AG08396 (cell line): ENCODE data around the gene COBLL1.

ENCODE experiments used
- DNase-seq: peaks from one replicate; pipeline ENCODE4 v3.0.0; 2012; ENCODE audit warnings: low spot score, mixed read lengths

Gene COBLL1

DNA sequence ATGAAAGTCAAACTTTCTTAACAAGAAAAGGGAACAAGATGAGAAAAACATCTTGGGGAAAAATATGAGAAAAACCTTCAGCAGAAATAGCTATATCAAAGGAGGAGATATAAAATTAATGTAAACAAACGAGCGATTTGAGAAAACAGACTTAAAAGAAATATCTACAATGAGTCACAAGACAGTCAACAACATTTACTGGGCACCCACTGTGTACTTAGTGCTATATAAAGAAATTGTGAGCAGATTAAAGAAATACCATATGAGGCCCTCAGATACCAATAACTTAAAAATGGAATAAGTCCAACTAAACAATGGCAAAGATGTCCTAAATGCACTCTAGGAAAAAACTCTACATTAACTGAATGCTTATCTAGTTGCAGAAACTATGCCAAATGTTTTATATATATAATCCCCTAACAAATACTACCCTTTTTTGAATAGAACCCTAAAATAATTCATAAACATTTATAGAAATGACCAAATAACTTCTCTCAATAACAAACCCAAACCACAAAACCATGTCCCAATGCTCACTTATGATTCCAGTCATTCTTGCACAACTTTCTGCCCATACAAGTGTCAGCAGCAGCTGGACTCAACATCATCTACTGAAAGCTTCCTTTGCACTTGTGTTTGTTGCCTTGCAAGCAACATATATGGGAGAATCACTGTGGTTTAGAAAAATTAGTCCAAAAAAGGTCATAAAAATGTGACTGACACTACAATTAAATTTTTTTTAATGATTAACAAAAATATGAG lies 83.5 kb downstream of the COBLL1 start:
- DNase-seq: no peak

DNA sequence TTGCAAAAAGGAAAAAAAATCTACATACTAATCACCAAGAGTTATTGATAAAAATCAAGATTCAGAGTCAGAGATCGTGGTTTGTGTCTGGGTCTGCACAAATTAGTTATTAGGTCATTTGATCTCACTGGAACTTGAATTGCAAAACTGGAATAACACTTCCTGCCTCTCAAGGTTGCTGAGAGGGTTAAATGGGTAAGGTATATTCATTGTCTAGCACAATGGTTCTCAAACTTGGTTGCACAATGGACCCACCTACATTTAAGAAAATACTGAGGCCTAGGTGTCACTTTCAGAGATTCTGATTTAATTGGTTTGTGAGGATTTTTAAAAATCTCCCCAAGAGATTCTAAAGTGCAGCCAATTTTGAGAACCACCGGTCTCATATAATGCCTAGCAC lies 84.8 kb downstream of the COBLL1 start:
- no peak for DNase-seq

DNA sequence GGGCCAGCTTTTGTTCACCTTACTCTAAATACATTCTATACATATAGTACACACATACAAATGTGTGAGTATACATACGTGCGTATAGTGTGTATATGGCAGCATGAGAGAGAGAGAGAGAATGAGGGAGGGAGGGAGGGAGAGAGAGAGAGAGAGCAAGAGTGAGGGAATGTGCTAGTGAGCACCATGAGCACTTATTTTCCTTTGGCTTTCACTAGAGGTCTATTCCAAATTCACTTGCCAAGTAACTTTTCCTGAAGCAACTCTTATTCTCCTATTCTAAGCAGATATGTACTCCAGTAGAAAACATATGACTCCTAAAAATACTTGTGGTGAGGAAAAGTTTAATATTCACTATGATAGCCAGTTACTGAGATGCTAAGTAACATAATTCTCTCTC lies 85.7 kb downstream of the COBLL1 start:
- DNase-seq: no peak

DNA sequence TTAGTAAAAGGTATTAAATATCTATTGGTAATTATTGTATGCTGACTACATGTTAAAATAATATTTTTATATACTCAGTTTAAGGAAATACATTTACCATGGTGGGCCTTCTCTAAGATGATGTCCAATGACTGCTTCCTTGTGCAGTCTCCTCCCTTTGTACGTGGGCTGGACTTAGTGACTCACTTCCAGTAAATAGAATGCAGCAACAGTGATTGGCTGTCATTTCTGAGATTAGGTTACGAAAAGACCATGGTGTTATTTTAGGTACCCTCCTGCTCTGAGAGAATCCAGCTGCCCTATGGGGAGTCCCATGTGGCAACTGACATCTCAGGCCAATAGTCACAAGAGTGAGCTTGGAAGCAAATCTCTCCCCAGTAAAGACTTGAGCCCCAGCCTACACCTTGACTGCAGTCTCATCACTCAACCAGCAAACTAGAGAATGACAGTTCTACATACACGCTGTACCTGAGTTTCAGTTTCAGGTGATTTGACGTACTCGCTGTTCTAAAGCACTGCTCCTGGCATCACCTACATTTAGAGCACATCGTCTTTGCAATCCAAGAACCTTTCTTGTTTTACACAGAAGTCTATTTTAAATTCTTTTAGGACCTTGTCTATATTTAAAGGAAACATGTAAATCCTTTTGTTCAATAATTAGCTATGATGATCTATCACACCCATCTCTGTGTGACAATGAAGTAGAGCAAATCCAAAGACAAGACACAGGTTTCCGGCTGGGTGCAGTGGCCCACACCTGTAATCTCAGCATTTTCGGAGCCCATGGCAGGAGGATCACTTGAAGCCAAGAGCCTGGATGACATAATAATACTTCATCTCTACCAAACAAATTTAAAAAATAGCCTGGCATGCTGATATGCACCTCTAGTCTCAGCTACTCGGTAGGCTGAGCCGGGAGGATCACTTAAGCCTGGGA lies 87.2 kb downstream of the COBLL1 start:
- no peak for DNase-seq

DNA sequence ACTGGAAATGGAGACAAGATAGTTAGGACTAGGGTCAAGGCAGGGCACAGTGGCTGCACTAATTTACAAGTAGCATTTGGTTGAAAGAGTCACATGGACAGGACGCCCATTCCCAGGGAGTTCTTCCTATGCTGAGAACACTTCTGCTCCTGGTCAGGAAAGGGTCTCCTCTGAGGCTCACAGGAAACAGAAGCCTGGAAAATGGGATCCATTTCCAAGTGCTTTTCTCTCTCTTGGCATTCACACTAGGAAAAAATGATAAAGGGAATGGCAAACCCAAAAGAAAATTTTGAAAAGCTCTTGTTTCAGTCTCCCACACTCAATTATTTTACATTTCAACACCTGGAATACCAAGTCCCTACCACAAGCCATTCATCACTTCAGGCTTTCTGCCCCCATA lies 88.7 kb downstream of the COBLL1 start:
- no peak for DNase-seq

DNA sequence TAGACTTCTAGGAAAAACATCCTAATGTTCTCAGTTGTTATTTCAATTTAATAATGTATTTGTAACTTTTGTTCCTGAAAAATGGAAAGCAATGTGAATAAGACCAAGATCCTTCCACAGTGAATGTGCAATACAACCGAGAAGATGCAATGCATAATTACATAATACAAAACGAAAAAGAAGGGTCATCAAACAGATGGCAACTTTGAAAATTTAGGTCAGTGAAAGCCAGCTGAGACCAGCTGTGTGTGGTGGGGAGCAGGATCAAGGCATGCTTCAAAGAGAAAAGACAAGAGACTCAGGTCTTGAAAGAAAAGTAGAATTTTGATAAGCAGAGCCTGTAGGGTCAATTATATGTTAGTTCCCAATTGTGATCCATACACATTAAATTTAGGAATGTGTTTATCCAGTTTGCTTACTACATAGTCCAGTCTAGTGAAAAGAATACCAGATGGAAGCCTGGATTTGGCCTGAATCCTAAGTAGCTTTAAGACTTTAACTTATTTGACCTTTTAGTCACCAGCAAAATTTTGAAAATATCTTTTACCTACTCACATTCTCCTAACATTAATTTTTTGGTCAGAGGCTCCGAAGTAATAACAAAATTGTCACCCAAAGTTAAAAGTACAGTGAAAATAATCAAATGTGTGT lies 93.7 kb downstream of the COBLL1 start:
- DNase-seq: no peak

DNA sequence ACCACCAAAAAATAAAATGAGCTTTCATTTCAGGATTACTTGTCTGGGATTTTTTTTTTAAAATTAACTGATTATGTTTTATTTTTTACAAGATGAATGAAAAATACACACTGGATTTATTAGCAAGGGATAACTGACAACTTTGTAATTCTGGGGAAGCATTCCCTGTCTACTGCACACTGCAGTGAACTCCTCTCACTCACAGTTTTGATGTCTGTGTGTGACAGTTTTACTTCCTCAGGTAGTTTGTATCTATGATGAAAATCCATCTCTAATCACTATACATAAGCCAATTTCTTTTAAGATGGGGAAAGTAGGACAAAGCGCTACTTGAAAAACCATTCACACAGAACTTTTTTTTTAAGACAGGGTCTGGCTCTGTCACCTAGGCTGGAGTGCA lies 94.5 kb downstream of the COBLL1 start:
- no peak for DNase-seq

DNA sequence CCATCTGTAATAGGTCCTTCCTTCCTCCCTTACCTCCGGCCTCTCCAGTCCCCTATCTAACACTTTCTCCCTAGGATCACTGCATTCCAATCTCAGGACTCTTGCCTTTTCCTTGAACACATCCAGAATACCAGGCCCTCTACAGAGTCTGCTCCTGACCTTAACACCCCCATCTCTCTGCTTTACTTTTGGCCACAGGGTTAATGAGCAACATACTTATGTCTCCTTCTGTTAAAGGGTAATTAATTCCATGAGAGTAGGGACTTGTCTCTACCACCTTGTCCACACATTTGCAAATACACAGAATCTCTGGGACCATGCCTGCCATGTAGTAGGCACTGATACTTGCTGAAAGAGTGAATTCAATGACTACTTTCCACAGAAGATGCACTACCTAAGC lies 94.9 kb downstream of the COBLL1 start:
- DNase-seq: no peak

DNA sequence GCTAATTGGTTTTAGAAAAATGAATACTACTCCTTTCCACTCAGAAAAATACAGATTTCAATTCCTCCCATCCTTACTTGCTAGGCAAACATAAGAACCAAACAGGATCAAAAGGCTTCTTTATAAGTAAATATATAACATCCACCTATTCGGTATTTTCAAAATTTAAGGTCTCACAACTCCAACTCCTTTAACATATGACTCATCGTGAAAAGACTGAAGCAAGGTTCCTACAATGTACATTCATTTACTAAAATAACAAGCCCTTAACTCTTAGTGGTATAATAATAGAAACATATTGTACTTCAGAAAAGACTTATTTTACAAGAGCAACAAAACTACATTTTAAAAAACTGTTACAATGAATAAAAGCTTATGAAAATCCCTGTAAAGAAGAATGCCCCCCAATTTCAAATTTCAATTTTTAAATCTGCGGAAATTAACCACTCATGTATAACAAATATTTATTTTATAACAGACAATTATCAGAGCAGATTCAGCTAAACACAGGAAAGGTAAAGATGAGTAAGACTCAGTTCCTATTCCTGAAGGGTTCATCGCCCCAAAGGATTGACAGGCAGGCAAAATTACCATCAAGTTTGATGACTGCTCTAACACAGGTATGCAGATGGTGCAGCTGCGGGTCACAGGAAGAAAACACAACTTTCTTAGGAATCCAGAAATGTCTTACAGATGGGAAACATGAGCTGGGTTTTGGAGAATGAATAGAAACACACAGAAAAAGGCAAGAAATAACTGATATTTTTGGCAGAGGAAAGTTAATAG lies 96.4 kb downstream of the COBLL1 start:
- no peak for DNase-seq

DNA sequence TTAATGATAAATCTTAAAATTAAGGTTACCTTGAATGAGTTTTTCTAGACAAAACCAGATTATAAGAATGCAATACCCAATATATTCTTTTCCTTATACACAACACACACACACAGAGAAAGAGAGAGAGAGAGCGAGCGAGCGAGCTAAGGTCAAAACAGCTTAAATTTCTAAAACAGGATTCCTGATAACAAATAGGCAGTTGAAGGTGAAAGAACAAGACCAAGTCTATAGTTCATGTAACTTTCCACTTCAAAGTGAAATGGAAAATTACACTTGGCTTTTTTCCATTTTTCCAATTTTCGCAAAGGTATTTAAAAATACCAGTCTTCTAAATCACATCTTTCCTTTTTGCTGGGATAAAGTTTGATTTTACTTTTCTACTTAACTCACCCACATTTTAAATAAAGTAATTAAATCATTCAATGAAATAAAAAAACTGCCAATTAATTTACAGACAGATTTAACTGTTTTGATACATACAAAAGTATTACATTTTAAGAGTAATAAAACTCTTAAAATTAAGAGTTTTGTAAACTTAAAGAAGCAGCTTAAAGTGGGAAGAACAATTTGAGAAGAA lies 98.8 kb downstream of the COBLL1 start:
- DNase-seq: no peak

DNA sequence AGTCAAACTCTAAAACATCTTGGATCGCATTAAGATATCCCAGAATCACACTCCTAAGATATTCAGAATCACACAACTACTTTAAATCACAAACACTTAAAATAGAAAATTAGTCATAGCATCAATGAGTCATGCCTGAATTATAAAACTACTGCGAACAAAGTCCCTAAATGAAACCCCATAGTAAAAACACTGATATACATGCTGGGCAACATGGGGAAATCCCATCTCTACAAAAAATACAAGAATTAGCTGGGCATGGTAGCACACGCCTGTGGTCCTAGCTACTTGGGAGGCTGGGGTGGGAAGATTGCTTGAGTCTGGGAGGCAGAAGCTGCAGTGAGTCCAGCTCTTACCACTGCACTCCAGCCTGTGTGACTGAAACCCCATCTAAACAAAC lies 101.7 kb downstream of the COBLL1 start:
- no peak for DNase-seq

DNA sequence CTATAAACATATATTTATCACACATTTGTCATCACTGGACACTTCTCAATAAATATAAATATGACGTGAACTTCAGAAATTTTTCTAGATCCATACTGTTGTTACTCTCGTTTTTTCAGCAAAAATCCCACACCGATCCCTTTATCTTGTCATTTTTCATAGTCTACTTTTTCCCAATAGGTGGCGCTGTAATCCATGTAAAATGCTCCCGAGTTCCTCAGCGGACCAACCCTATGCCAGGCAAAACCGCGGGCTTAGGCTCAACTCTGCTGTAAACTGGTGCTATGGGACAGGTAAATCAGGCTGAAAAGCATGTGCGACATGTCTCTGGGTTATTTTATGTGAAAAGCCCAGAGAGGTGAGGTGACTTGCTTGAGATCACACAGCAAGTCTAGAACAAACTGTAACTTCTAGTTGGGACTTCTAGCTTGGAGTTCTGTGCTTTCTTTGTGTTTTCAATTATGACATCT lies 104.0 kb downstream of the COBLL1 start:
- DNase-seq: peak; percentile 57

DNA sequence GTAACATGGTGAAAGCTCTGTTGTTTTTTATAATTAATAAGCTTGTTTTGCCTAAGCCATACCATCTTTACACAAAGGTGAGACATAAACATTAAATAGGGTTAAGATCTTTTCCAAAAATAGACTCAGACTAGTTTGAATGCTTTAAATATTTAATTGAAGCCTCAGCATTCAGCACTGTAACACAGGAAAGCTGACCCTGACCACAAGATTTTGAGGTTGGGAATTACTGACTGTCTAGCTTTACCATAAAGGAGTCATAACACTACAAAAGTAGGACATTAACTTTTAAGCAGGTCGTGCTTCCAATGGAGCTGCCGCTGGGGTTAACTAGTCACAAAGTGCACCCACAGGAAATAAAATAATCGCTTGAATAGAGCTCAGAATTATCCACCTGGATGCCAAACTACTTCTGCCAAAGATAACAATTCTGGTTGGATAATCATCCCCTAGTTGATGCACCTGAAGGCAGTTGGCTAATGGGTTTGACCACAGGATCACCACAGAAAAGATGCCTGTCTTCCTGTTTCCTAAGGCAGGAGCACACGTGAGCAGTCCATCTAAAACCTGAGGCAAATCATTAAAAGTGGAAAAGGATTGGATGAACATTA lies 106.2 kb downstream of the COBLL1 start:
- DNase-seq: no peak

DNA sequence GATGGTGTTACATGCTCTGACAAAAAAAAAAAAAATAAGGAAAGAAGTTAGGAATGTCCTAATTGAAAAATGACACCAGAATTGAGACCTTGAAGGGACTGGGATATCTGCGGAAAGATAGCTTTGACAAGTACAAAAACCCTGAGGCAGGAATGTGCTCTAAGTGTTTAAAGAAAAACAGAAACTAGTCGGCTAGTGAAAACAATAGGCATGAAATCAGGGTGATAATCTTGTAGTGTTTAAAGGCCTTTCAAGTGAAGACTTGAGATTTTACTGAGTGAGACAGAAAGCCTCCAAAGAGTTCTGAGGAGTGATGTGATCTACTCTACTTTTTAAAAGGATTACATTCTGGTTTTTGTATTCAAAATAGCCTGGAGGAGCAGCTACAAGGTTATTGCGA lies 107.4 kb downstream of the COBLL1 start:
- no peak for DNase-seq

DNA sequence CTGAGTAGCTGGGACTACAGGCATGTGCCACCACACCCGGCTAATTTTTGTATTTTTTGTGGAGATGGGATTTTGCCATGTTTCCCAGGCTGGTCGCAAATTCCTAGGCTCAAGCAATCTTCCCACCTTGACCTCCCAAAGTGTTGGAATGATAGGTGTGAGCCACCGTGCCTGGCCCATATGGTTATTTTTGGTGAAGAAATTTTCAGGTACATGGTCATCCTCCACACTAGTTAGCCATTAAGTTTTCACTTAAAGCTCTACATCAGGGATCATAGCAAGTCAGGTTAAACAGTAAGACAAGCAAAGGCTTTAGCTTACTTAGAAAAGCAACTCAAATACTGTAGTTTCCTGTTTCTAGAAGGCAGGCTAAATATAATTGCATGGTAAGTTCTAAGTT lies 116.1 kb downstream of the COBLL1 start:
- no peak for DNase-seq

DNA sequence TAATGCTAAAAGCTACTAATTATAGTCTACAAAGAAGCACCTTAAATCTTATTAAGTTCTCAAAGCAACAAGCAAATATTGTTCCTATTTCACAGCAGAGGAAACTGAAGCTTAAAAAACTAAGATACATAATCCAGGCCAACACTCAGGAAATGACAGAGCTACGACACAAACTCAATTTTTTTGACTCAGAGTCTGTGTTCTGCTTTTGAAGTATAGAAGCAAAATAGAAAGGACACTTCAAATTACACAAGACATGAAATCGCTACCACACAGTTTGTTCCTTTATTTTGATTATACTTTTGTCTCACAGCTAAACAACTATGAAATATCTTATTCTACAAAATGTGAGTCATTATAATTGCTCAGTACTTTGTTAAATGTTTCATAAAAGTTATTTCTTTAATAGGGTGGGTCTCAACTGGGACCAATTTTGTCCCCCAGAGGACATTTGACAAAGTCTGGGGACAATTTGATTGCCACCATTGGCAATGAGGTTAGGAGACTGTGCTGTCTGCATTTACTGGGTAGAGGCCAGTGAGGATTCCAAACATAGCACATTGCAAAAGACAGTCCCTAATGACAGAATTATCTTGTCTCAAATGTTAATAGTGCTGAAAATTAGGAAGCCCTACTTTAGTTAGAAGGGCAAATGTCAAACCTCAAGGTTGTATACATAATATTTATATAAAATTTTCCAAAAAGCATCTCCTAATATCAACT lies 118.8 kb downstream of the COBLL1 start:
- no peak for DNase-seq

DNA sequence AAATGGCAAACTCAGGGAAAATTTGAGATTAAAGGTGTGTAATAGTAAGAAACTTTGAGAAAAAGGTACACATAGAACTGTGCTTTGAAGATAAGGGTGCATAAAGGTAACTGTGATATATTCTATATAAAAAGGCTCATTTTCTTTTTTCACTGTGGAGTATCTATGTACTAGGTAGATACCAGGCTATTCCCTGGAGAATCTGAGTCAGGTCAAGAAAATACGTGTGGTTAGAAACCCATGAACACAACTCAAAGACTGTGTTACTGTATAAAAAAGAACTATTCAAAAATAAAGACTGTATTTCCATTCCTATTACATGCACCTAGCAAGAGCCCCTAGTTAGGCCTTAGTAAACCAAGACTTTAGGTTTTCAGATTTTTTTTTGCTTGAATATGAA lies 120.2 kb downstream of the COBLL1 start:
- DNase-seq: no peak

DNA sequence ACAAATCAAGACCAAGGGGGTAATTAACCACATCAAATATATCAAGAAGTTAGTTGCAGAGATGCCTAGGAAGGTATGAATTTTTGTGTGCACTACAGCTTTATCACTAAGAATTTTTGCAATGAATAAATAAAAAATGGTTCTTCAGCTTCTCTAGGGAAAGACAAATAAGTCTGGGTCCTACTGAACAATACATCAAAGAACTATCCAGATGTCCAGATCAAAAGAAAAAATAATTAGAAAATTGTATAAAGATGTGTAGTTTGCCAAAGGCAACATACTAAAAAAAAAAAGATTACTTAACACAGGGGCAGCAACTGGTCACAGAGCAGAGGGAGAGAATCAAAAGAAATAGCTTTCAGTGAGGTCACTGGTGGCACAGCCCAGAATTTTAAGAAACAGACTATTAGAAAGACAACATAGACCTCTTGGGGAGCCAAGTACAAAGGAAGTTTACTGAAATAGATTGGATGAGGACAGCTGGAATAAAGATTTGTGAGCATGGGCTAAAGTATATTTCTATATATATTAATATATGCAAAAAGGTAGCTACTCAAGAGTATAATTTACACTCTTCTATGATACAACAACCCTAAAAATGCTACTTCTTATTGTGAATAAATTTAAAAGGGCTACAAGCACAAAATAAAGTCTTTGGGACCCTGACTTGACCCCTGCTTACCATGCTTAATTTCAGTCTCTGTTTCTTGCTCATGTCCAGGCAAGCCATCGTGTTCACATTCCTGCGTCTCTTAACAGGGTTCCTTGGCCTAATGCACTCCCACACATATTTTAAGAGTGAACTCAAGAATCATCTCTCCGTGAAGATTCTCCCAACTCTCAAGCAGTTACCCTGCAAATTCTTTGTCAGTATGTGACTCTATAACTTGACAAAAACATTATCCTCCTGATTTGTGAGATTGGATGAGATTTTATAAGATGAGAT lies 121.4 kb downstream of the COBLL1 start:
- DNase-seq: no peak
